EH (cell line): ENCODE data around the gene CYBRD1.

ENCODE experiments used
- DNase-seq: peaks from one replicate; pipeline ENCODE4 v3.0.0-alpha.2; 2015; ENCODE audit warnings: low read depth

The CYBRD1 gene

DNA sequence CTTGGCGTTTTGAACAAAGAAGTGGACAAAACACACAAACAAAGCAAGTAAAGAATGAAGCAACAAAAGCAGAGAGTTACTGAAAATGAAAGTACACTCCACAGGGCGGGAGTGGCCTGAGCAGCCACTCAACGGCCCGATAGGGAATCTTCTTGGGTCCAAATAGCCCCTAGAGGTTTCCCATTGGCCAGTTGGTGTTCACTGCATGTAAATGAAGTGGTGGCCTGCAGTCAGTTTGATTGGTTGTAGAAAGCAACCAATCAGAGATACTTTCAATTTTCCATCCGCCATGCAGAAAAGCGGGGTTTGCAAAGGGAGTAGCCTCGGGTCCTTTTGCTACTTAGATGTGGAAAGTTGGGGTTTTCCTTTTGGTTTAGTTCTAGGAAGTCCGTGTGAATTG lies 31.6 kb downstream of the CYBRD1 start:
- DNase-seq, result no peak

GRCh38 chr2:171554991-171555615 lies 32.8 kb downstream of the CYBRD1 start:
- DNase-seq, result no peak

GRCh38 chr2:171557363-171557762 lies 35.1 kb downstream of the CYBRD1 start:
- DNase-seq, result no peak

GRCh38 chr2:171563301-171563700 lies 41.0 kb downstream of the CYBRD1 start:
- no peak for DNase-seq

- peak; percentile 32 for DNase-seq
Observed at GRCh38 chr2:171564463-171564862, 42.2 kb downstream of the CYBRD1 start.

GRCh38 chr2:171566057-171566456 lies 43.8 kb downstream of the CYBRD1 start:
- peak; percentile 17 for DNase-seq

- DNase-seq, result no peak
Observed at GRCh38 chr2:171566753-171567152, 44.5 kb downstream of the CYBRD1 start.

DNA sequence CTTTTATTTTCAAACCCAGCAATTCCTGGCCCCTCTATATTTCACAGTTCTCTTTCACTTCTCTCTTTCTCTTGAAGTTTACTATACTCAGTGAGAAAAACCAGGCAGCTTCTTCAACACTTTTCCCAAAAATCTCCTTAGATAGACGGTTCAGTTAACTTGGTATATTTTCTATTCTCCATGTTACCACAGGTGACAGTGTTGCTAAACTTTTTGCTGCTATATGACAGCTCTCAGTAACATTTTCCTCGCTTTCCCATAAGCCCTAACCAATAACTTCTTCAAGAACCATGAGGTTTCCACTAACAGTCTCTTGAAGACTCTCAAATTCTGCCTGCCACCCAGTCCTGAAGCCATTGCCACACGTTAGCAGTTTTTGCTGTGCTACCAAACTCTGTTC lies 45.8 kb downstream of the CYBRD1 start:
- peak; percentile 39 for DNase-seq

DNA sequence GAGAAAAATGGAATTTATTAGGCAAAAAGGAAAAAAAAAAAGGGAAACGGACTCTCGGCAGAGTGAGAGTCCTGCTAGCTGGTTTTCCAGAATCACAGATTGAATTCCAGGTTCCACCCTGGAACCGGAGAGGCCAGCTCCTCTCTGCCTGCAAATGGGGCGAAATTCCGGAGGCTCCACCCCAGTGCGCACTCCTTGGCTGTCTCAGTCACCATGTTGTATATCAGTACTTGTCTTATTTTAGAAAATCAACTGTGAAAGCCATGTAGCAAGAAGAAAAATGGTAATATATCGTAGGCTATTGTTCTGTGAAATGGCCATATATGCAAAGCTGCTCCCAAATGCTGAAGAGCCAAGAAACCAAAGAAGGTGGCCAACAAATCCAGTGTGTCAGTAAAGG lies 49.4 kb downstream of the CYBRD1 start:
- DNase-seq, result no peak

GRCh38 chr2:171574149-171574795 lies 52.0 kb downstream of the CYBRD1 start:
- peak; percentile 79 for DNase-seq

DNA sequence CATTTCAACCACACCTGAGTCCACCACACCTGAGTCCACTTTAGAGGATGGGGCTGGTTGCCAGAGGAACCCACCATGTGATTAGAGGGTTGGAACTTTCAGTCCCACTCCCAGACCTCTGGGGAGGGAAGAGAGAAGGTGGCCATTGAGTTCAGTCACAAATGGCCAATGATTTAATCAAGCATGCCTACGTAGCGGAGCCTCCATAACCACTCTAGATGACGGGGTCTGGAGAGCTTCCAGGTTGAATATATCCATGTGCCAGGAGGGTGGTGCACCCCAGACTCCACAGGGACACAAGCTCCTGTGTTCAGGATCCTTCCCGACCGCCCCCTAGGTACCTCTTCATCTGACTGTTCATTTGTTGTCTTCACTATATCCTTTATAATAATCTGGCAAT lies 53.3 kb downstream of the CYBRD1 start:
- DNase-seq, result no peak

DNA sequence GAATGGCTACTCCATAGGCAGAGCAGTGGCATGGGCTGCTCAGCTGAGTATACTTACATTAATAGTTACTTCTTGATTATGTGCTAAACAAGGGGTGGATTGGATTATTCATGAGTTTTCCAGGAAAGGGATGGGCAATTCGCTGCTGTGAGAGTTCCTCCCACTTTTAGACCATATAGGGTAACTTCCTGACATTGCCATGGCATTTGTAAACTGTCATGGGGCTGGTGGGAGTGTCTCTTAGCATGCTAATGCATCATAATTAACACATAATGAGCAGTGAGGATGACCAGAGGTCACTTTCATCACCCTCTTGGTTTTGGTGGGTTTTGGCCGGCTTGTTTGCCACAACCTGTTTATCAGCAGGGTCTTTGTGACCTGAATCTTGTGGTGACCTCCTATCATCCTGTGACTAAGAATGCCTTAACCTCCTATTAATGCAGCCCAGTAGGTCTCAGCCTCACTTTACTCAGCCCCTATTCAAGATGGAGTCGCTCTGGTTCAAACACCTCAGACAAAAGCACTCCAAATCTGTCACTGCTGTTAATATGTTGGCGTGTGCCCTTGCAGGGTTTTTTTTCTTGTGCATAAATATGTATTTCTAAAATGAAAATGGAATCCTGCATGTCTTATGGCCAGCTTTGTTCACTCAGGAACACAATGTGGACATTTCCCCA lies 56.0 kb downstream of the CYBRD1 start:
- DNase-seq, result no peak

DNA sequence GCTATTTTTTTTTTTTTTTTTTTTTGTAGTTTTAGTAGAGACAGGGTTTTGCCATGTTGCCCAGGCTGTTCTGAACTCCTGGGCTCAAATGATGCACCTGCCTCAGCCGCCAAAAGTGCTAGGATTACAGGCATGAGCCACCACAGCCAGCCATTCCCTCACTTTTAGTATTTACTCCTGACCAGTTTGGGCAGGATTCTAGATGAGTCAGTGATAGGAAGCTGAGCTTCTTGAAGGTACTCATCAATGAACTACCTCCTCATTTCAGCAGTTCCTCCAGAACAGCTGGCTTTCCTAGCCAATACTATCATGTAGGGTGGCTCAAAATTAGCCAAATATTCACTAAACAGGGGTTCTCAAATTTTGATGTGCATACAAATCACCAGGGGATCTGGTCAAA lies 57.2 kb downstream of the CYBRD1 start:
- no peak for DNase-seq

- DNase-seq, result no peak
Observed at GRCh38 chr2:171583566-171583965, 61.3 kb downstream of the CYBRD1 start.

DNA sequence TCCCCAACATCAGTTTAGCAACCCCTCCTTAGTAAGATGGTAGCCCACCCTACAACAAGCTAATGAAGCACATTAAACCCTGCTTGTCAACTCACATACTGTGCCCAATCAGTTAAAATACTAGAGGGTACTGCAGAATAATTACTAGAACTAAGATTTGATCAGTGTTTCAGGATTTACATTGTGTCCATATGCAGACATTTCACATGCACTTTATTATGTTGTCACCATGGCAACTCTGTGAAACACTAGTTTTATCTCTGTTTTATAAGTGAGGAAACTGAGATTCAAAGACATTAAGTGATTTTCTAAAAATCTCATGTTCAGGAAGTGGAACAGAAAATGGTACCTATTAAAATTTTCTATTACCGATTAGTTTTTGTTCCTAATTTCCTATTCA lies 61.7 kb downstream of the CYBRD1 start:
- no peak for DNase-seq

GRCh38 chr2:171587132-171587531 lies 64.9 kb downstream of the CYBRD1 start:
- DNase-seq, result no peak

DNA sequence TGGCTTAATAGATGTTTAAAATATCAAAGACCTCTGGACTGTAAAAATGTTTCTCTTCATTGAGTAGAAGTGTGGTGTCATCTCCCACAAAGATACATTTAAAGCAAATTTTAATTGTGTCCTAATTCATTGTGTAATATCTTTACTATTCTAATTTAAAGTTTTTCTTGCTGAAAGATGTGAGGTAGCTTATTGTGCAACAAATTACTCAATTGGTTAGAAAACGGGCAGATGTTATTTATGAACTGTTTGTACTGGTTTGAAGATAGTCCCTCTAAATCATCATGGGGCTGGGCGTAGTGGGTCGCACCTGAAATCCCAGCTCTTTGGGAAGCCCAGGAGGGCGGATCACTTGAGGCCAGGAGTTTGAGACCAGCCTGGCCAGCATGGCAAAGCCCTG lies 65.3 kb downstream of the CYBRD1 start:
- DNase-seq, result no peak

DNA sequence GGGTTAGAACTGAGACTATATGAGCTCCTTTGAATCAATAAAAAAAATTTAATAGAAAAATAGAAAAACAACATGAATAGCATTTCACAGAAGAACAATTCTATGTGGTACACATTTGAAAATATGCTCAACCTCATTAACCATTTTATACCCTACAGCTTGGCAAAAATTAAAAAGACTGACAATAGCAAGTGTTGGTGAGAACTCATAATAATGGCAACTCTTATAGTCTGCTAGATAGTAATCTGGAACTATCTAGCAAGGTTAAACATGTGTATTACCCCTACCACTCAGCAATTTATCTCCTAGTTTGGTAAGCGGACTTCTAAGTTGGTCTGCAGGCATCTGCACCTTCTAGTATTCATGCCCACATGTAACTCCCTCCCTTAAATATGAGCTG lies 67.8 kb downstream of the CYBRD1 start:
- no peak for DNase-seq

DNA sequence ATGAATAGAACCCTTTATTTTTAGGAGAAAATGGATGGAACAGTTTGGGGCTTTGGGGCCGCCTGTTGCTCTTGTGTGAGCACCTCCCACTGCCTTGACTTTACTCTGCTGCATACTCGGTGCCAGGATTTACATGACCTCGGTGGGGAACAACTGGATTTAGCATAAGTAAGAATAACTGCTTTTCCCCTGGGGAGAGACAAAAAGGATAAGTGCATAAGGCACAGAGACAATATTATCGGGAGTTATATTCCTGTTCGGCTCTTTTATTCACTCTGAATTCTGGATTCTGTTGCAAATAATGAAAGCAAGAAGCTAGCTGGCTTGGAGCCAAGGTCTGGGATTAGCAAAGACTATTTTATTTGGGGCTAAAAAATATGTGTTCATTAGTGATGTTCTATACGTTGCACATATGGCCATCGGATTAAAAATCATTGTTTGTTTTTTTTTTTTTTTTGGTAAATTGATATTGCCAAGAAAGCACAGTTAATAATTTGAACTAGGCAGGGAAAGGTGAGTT lies 69.8 kb downstream of the CYBRD1 start:
- no peak for DNase-seq

DNA sequence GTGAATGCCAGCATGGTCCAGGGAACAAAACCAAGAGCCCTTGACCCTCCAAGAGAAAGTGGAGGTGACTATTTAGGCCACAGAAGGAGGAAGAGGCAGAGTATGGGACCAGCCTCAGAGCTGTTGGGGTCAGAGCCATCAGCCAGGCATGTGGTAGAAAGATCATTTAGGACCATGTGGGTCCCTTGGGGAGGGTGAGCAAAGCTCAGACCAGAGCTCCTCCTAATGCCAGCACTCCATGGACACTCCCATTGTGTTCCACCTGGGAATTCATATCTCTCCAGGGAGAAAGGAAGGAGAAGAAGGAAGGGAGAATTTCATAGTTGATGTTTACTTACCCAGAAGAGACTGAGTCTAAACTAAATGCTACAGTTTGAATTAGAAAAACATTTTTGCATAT lies 73.2 kb downstream of the CYBRD1 start:
- no peak for DNase-seq

GRCh38 chr2:171595896-171596295 lies 73.6 kb downstream of the CYBRD1 start:
- DNase-seq, result peak; percentile 90

DNA sequence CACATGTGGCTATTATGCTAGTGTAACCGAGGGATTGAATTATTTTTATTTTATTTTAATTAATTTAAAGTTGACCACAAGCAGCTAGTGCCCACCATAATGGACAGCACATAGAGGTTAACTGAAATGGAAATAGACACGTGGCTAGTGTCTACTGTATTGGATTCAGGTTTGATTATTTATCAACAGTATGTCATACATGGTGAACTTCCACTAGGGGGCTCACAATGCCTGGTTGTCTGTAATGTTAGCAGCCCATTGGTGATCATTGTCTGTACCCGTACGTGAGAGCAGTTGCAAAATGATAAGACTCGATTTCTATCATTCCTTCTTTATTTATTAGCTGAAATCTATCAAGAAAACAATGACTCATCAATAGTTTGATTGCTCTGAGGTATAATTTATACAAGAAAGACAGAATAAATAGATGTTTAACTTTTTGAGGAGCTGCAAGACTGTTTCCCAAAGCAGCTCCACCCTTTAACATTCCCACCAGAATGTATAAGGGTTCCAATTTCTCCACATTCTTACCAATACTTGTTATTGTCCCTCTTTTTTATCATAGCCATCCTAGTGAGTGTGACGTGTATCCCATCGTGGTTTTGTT lies 76.5 kb downstream of the CYBRD1 start:
- DNase-seq, result peak; percentile 74

DNA sequence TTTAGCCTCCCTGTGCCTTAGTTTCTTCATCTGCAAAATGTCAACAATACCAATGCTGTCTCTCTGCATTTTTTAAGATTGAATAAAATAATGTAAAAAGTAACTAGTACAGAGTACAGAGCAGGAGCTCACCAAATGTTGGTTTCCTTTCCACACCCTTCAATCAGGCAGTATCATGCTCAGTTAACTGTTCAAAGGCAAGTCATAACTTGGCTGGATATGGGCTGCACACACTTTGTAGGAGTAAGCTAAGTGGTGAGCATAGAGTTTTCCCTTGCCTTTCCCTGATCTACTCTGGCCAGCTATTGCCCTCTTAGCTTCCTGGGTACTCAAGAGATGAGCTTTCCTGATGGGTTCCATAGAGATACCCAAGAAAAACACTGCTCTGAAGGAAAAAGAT lies 77.9 kb downstream of the CYBRD1 start:
- DNase-seq, result no peak
